Keratinocyte (primary cell): ENCODE results near the gene SYPL2.

Experiments used
- CTCF ChIP-seq, 3 experiments: IDR thresholded peaks in 1 of 3; conservative IDR thresholded peaks in 1 of 3; optimal IDR thresholded peaks in 1 of 3; 2 replicates in 2 of 3; 3 replicates in 1 of 3; pipeline versions ENCODE3 to v1.5.1; 2011; ENCODE audit warnings: low read length in 3 of 3, mild to moderate bottlenecking in 3 of 3, moderate library complexity in 2 of 3, control low read depth in 1 of 3, inconsistent platforms in 1 of 3; ENCODE audit not compliant: insufficient read depth in 2 of 3; ENCODE audit errors: extremely low read depth in 1 of 3
- EZH2 ChIP-seq: IDR thresholded peaks from one replicate; pipeline ENCODE4 v1.6.1; 2012; ENCODE audit warnings: inconsistent platforms, mild to moderate bottlenecking, low read length, moderate library complexity

- TF ChIP-seq CTCF (optimal IDR thresholded peaks at IDR 0.05 in 1 of 3, IDR thresholded peaks at IDR 0.05 in 1 of 3, conservative IDR thresholded peaks at IDR 0.05 in 1 of 3; ENCODE audit: extremely low read depth in 1 of 3, insufficient read depth in 2 of 3, low read length in 3 of 3) (no peak), EZH2 (no peak)
Observed at GRCh38 chr1:109423498-109423897, 42.8 kb upstream of the SYPL2 start.
